ENCODE data around the gene CAAP1. TPM values are rescaled to one million over a fixed set of nuclear protein-coding genes. Genes with fewer than 3 reads are reported as not detected.

CAAP1 gene
- total and polyA plus RNA-seq, 10 of the 15 experiments (the other 5 are each of a cell fraction or from before 2014, with no cell fraction given) = 11.0 to 27.5 (median 20.5) TPM

GRCh38 chr9:26892251-26893029, at the start of gene CAAP1 (continued):
- TF ChIP-seq ZNF687 (IDR thresholded peaks at IDR 0.05) = peak; percentile 79
- 0 out of 2 replicates have a peak, but pooled peaks have one; percentile 53 for TF ChIP-seq HDGF (IDR thresholded peaks at IDR 0.05)
- peak; percentile 63 for TF ChIP-seq SIX5 (IDR thresholded peaks at IDR 0.05; ENCODE audit: low read depth, low read length, severe bottlenecking)
- peak; percentile 78 for TF ChIP-seq SP1 (IDR thresholded peaks at IDR 0.05; ENCODE audit: low read depth, low read length)
- no peak for TF ChIP-seq CEBPB (IDR thresholded peaks at IDR 0.05; ENCODE audit: borderline replicate concordance in 1 of 2, low read depth in 2 of 2, low read length in 2 of 2)
- TF ChIP-seq POLR2AphosphoS2 (IDR thresholded peaks at IDR 0.05; ENCODE audit: low read depth, low read length) = peak; percentile 93
- peak; percentile 97 for TF ChIP-seq POLR2A (IDR thresholded peaks at IDR 0.05; ENCODE audit: low read depth, low read length)
- peak; percentile 90 for TF ChIP-seq NKRF (conservative IDR thresholded peaks at IDR 0.05)
- TF ChIP-seq SMAD5 (IDR thresholded peaks at IDR 0.05; ENCODE audit: low read depth) = peak; percentile 95
- no peak for TF ChIP-seq CHD1 (IDR thresholded peaks at IDR 0.05; ENCODE audit: low read depth, low read length)
- peak; percentile 89 for TF ChIP-seq TCF12 (IDR thresholded peaks at IDR 0.05; ENCODE audit: low read depth, low read length)
- TF ChIP-seq MEF2A (IDR thresholded peaks at IDR 0.05; ENCODE audit: insufficient read depth, low read depth, low read length) = 0 out of 2 replicates have a peak, but pooled peaks have one; percentile 46
- 0 out of 2 replicates have a peak, but pooled peaks have one; percentile 36 for TF ChIP-seq NFYB (IDR thresholded peaks at IDR 0.05; ENCODE audit: insufficient read depth, low read depth, low read length)
- peak; percentile 45; the same call in 1 of the 2 replicates for TF ChIP-seq HDAC2 (IDR thresholded peaks at IDR 0.05)
- no peak for TF ChIP-seq ZNF622 (IDR thresholded peaks at IDR 0.05)
- TF ChIP-seq ZNF384 (IDR thresholded peaks at IDR 0.05; ENCODE audit: borderline replicate concordance, low read depth, low read length) = no peak
- peak; percentile 93 for TF ChIP-seq TAF1 (IDR thresholded peaks at IDR 0.05; ENCODE audit: borderline replicate concordance, low read depth, low read length)
- TF ChIP-seq NFYA (IDR thresholded peaks at IDR 0.05; ENCODE audit: borderline replicate concordance, low read depth, low read length) = no peak
- peak; percentile 62 for TF ChIP-seq PKNOX1 (IDR thresholded peaks at IDR 0.05)
- TF ChIP-seq BACH1 (IDR thresholded peaks at IDR 0.05; ENCODE audit: borderline replicate concordance) = peak; percentile 52; the same call in 1 of the 2 replicates
- no peak for TF ChIP-seq SREBF2 (IDR thresholded peaks at IDR 0.05; ENCODE audit: low read length)
- no peak for TF ChIP-seq FOXM1 (IDR thresholded peaks at IDR 0.05; ENCODE audit: low read depth, low read length)
- TF ChIP-seq TCF3 (IDR thresholded peaks at IDR 0.05; ENCODE audit: borderline replicate concordance, insufficient read depth, low read depth, low read length) = peak; percentile 55
